IgD-negative memory B cell (primary cell): Measurements from ENCODE around the gene SLC2A13. TPM values are rescaled to one million over a fixed set of nuclear protein-coding genes. Genes with fewer than 3 reads are reported as not detected.
"Not testable (repeated sequence)": the region's sequence is repeated elsewhere in the genome, so short reads cannot be mapped to it uniquely, and the experiment has no call there.

ENCODE experiments used
- H3K27ac Mint-ChIP-seq, 3 donors: one replicate each; pipeline ENCODE4 v1.8.0; 2020 to 2022; ENCODE audit warnings: mild to moderate bottlenecking in 3 of 3, mixed read lengths in 3 of 3, moderate library complexity in 1 of 3
- H3K27me3 Mint-ChIP-seq: one replicate; pipeline ENCODE4 v1.8.0; 2021; ENCODE audit warnings: mixed read lengths
- H3K36me3 Mint-ChIP-seq: one replicate; pipeline ENCODE4 v1.8.0; 2020; ENCODE audit warnings: mild to moderate bottlenecking, mixed read lengths
- H3K4me1 Mint-ChIP-seq, 3 donors: one replicate each; pipeline ENCODE4 v1.8.0; 2020 to 2022; ENCODE audit warnings: mixed read lengths in 3 of 3, mild to moderate bottlenecking in 1 of 3
- H3K4me3 Mint-ChIP-seq, 4 donors: one replicate each; pipeline ENCODE4 v1.8.0; 2020 to 2022; ENCODE audit warnings: mild to moderate bottlenecking in 4 of 4, mixed read lengths in 4 of 4, moderate library complexity in 3 of 4
- H3K9me3 Mint-ChIP-seq, 3 donors: one replicate each; pipeline ENCODE4 v1.8.0; 2020 to 2021; ENCODE audit warnings: mixed read lengths in 3 of 3, mild to moderate bottlenecking in 1 of 3
- polyA plus RNA-seq: library from polyadenylated mRNA; unstranded; fragments of 300-500 nt; fragmentation: Illumina TruSeq; gene quantifications from one replicate; pipeline ENCODE4 v1.2.3, GENCODE V29; 2021

Gene SLC2A13
- polyA plus RNA-seq, 1 donor from 2014 or later, result 0.99 TPM

GRCh38 chr12:39923364-39923763, 182.5 kb downstream of the SLC2A13 start:
- Mint-ChIP-seq H3K4me3 (no peak overlapping the region), H3K9me3 (no peaks in the 10 kb centered on the region), H3K4me1 (no peaks in the 10 kb centered on the region), H3K27ac (peak overlapping the region in 1 of 3 donors; percentile 23), H3K36me3 (no peaks in the 10 kb centered on the region), H3K27me3 (no peaks in the 10 kb centered on the region)

- H3K36me3 Mint-ChIP-seq, H3K4me3 Mint-ChIP-seq: not testable (repeated sequence)
These were observed 183.3 kb downstream of the SLC2A13 start for GRCh38 chr12:39922598-39922997.

GRCh38 chr12:39920647-39921046, 185.2 kb downstream of the SLC2A13 start:
- Mint-ChIP-seq H3K4me1 (no peaks in the 10 kb centered on the region), H3K9me3 (no peaks in the 10 kb centered on the region), H3K27me3 (no peaks in the 10 kb centered on the region), H3K4me3 (no peak overlapping the region), H3K36me3 (peaks cover 3% of the 10 kb centered on the region), H3K27ac (no peak overlapping the region)

More at GRCh38 chr12:39922598-39922997, 183.3 kb downstream of the SLC2A13 start:
- not testable (repeated sequence) for H3K27me3 Mint-ChIP-seq, H3K27ac Mint-ChIP-seq, H3K9me3 Mint-ChIP-seq, H3K4me1 Mint-ChIP-seq

- no peak overlapping the region for H3K4me3 Mint-ChIP-seq
- no peaks in the 10 kb centered on the region for H3K27me3 Mint-ChIP-seq
- no peaks in the 10 kb centered on the region for H3K4me1 Mint-ChIP-seq
- no peak overlapping the region for H3K27ac Mint-ChIP-seq
- no peaks in the 10 kb centered on the region for H3K9me3 Mint-ChIP-seq
- peaks cover 3% of the 10 kb centered on the region for H3K36me3 Mint-ChIP-seq
These were observed 185.7 kb downstream of the SLC2A13 start for GRCh38 chr12:39920222-39920621.

- H3K36me3 Mint-ChIP-seq, result peaks cover 3% of the 10 kb centered on the region
- no peaks in the 10 kb centered on the region for H3K4me1 Mint-ChIP-seq
- H3K27ac Mint-ChIP-seq, result no peak overlapping the region
- no peaks in the 10 kb centered on the region for H3K9me3 Mint-ChIP-seq
- no peak overlapping the region for H3K4me3 Mint-ChIP-seq
- H3K27me3 Mint-ChIP-seq, result no peaks in the 10 kb centered on the region
These were observed 186.1 kb downstream of the SLC2A13 start for GRCh38 chr12:39919790-39920189.

GRCh38 chr12:39915249-39915648, 190.6 kb downstream of the SLC2A13 start:
- Mint-ChIP-seq H3K9me3 (no peaks in the 10 kb centered on the region), H3K4me1 (no peaks in the 10 kb centered on the region), H3K27ac (no peak overlapping the region), H3K27me3 (no peaks in the 10 kb centered on the region), H3K36me3 (peaks cover 3% of the 10 kb centered on the region), H3K4me3 (no peak overlapping the region)

GRCh38 chr12:39912211-39912980, 193.5 kb downstream of the SLC2A13 start:
- Mint-ChIP-seq H3K9me3 (no peaks in the 10 kb centered on the region), H3K27ac (no peak overlapping the region), H3K27me3 (no peaks in the 10 kb centered on the region), H3K4me1 (no peaks in the 10 kb centered on the region), H3K4me3 (no peak overlapping the region), H3K36me3 (peaks cover 3% of the 10 kb centered on the region)

GRCh38 chr12:39906237-39906636, 199.6 kb downstream of the SLC2A13 start:
- no peaks in the 10 kb centered on the region for H3K4me1 Mint-ChIP-seq
- H3K27me3 Mint-ChIP-seq, result no peaks in the 10 kb centered on the region
- no peaks in the 10 kb centered on the region for H3K36me3 Mint-ChIP-seq
- H3K9me3 Mint-ChIP-seq, result no peaks in the 10 kb centered on the region
- no peak overlapping the region for H3K27ac Mint-ChIP-seq
- H3K4me3 Mint-ChIP-seq, result no peak overlapping the region

GRCh38 chr12:39905152-39905551, 200.7 kb downstream of the SLC2A13 start:
- no peaks in the 10 kb centered on the region for H3K4me1 Mint-ChIP-seq
- H3K27me3 Mint-ChIP-seq, result no peaks in the 10 kb centered on the region
- no peaks in the 10 kb centered on the region for H3K9me3 Mint-ChIP-seq
- H3K4me3 Mint-ChIP-seq, result no peak overlapping the region
- no peak overlapping the region for H3K27ac Mint-ChIP-seq
- H3K36me3 Mint-ChIP-seq, result no peaks in the 10 kb centered on the region

- Mint-ChIP-seq H3K9me3 (no peaks in the 10 kb centered on the region), H3K4me1 (no peaks in the 10 kb centered on the region), H3K27ac (no peak overlapping the region), H3K27me3 (no peaks in the 10 kb centered on the region), H3K4me3 (no peak overlapping the region), H3K36me3 (no peaks in the 10 kb centered on the region)
These were observed 203.1 kb downstream of the SLC2A13 start for GRCh38 chr12:39902821-39903220.

GRCh38 chr12:39897315-39897714, 208.6 kb downstream of the SLC2A13 start:
- H3K27ac Mint-ChIP-seq, result no peak overlapping the region
- H3K4me3 Mint-ChIP-seq, result no peak overlapping the region
- no peaks in the 10 kb centered on the region for H3K27me3 Mint-ChIP-seq
- H3K9me3 Mint-ChIP-seq, result no peaks in the 10 kb centered on the region
- no peaks in the 10 kb centered on the region for H3K36me3 Mint-ChIP-seq
- H3K4me1 Mint-ChIP-seq, result no peaks in the 10 kb centered on the region

GRCh38 chr12:39893388-39893787, 212.5 kb downstream of the SLC2A13 start:
- H3K4me1 Mint-ChIP-seq, H3K27me3 Mint-ChIP-seq, H3K27ac Mint-ChIP-seq, H3K9me3 Mint-ChIP-seq, H3K36me3 Mint-ChIP-seq, H3K4me3 Mint-ChIP-seq: not testable (repeated sequence)

- no peak overlapping the region for H3K27ac Mint-ChIP-seq
- H3K4me1 Mint-ChIP-seq, result no peaks in the 10 kb centered on the region
- no peaks in the 10 kb centered on the region for H3K27me3 Mint-ChIP-seq
- H3K36me3 Mint-ChIP-seq, result no peaks in the 10 kb centered on the region
- H3K4me3 Mint-ChIP-seq, result no peak overlapping the region
- no peaks in the 10 kb centered on the region for H3K9me3 Mint-ChIP-seq
These were observed 213.7 kb downstream of the SLC2A13 start for GRCh38 chr12:39892146-39892545.

GRCh38 chr12:39887856-39888255, 218.0 kb downstream of the SLC2A13 start:
- Mint-ChIP-seq H3K27ac (no peak overlapping the region), H3K36me3 (peaks cover 1% of the 10 kb centered on the region), H3K4me1 (no peaks in the 10 kb centered on the region), H3K4me3 (no peak overlapping the region), H3K27me3 (no peaks in the 10 kb centered on the region), H3K9me3 (no peaks in the 10 kb centered on the region)

GRCh38 chr12:39886106-39886505, 219.8 kb downstream of the SLC2A13 start:
- H3K27me3 Mint-ChIP-seq, result no peaks in the 10 kb centered on the region
- peaks cover 0 to 7% (median 3%) of the 10 kb centered on the region in 3 donors for H3K9me3 Mint-ChIP-seq
- no peak overlapping the region for H3K4me3 Mint-ChIP-seq
- no peak overlapping the region for H3K27ac Mint-ChIP-seq
- no peaks in the 10 kb centered on the region for H3K4me1 Mint-ChIP-seq
- H3K36me3 Mint-ChIP-seq, result peaks cover 1% of the 10 kb centered on the region

GRCh38 chr12:39884616-39885125, 221.2 kb downstream of the SLC2A13 start:
- Mint-ChIP-seq H3K9me3 (peaks cover 3 to 15% (median 6%) of the 10 kb centered on the region in 3 donors), H3K36me3 (peaks cover 1% of the 10 kb centered on the region), H3K27me3 (no peaks in the 10 kb centered on the region), H3K27ac (peak overlapping the region in 1 of 3 donors; percentile 82), H3K4me3 (no peak overlapping the region), H3K4me1 (no peaks in the 10 kb centered on the region)
